HCT116 (cell line): Measurements from ENCODE around the gene WDR89. TPM values are rescaled to one million over a fixed set of nuclear protein-coding genes. Genes with fewer than 3 reads are reported as not detected.

ENCODE experiments used
- ATAC-seq: fragments of 200-7000 bp; cut with Tn5 transposase; 2 replicates; pipeline ENCODE4 v1.9.1; 2020; ENCODE audit warnings: mild to moderate bottlenecking, moderate library complexity
- BruUV-seq: library from RNA; stranded (reverse); fragments of 400-500 nt; replicated peaks from 2 replicates; lab custom pipeline; 2021; lab: Mats Ljungman, UMichigan
- CTCF ChIA-PET: fragments of 300-600 bp; sonication (Branson Sonifier 250); formaldehyde crosslinking; loops from one replicate; lab custom pipeline; 2021; ENCODE audit warnings: antibody characterized with exemption; lab: Charles Lee
- POLR2A ChIA-PET: fragments of 300-600, 350-600 bp; sonication (Branson Sonifier 250); formaldehyde crosslinking; loops from one replicate; lab custom pipeline; 2021; ENCODE audit warnings: antibody characterized with exemption; lab: Charles Lee
- RAD21 ChIA-PET, 2 experiments: fragments of 300-600 bp; sonication (Branson Sonifier 250); formaldehyde crosslinking; loops; one replicate each; lab custom pipeline; 2023; ENCODE audit warnings: low total read pairs in 2 of 2; ENCODE audit not compliant: uncharacterized antibody in 2 of 2, unreplicated experiment in 2 of 2, low non-redundant PET in 1 of 2; lab: Charles Lee
- DNase-seq: peaks from one replicate; pipeline ENCODE4 v3.0.0-alpha.2; 2010; ENCODE audit warnings: low read depth, low spot score
- H2AFZ ChIP-seq: fragments of 200-600 bp; shearing (Covaris generic), sonication (generic); 2 replicates; pipeline ENCODE4 v1.6.1; 2017; ENCODE audit warnings: low read depth, mixed run types, mixed read lengths, antibody characterized with exemption, low read length; ENCODE audit not compliant: poor library complexity, severe bottlenecking
- H3K27ac ChIP-seq: 2 replicates; pipeline ENCODE4 v1.5.1; 2012; ENCODE audit warnings: low read depth, low read length
- H3K27me3 ChIP-seq: fragments of 200-600 bp; sonication (generic); 2 replicates; pipeline ENCODE4 v1.6.1; 2016; ENCODE audit warnings: mixed run types, low read length, mixed read lengths; ENCODE audit not compliant: insufficient read depth
- H3K36me3 ChIP-seq, 2 experiments: fragments of 200-500 bp in 1 of 2; fragments of 200-600 bp in 1 of 2; sonication (Bioruptor generic) in 1 of 2; sonication (generic) in 1 of 2; 2 replicates each; pipeline versions ENCODE4 v1.5.1 to v1.6.1; 2014 to 2016; ENCODE audit warnings: low read length in 2 of 2, inconsistent platforms in 1 of 2, mixed read lengths in 1 of 2, mixed run types in 1 of 2; ENCODE audit not compliant: insufficient read depth in 2 of 2, control insufficient read depth in 1 of 2
- H3K4me1 ChIP-seq, 2 experiments: fragments of 200-600 bp in 1 of 2; sonication (generic) in 1 of 2; 2 replicates each; pipeline versions ENCODE4 v1.5.1 to v1.6.1; 2012 to 2017; ENCODE audit warnings: low read length in 2 of 2, inconsistent platforms in 1 of 2, mild to moderate bottlenecking in 1 of 2, mixed read lengths in 1 of 2, mixed run types in 1 of 2, moderate library complexity in 1 of 2; ENCODE audit not compliant: insufficient read depth in 2 of 2, control insufficient read depth in 1 of 2
- H3K4me2 ChIP-seq: fragments of 200-600 bp; sonication (generic); 2 replicates; pipeline ENCODE4 v1.6.1; 2017; ENCODE audit warnings: mixed run types, low read length, mixed read lengths
- H3K4me3 ChIP-seq, 2 experiments: fragments of 200-600 bp in 1 of 2; sonication (generic) in 1 of 2; replicated peaks in 1 of 2; 2 replicates each; pipeline ENCODE4 v1.5.1; 2011 to 2016; ENCODE audit warnings: low read length in 2 of 2, control low read depth in 1 of 2, low read depth in 1 of 2, mild to moderate bottlenecking in 1 of 2, mixed read lengths in 1 of 2, mixed run types in 1 of 2
- H3K79me2 ChIP-seq: fragments of 200-600 bp; sonication (generic); 2 replicates; pipeline ENCODE4 v1.6.1; 2017; ENCODE audit warnings: mild to moderate bottlenecking, mixed run types, low read length, moderate library complexity, mixed read lengths; ENCODE audit not compliant: insufficient read depth
- H3K9ac ChIP-seq: fragments of 200-600 bp; sonication (generic); 2 replicates; pipeline ENCODE4 v1.6.1; 2016; ENCODE audit warnings: low read length, mixed read lengths
- H3K9me2 ChIP-seq: fragments of 200-600 bp; sonication (generic), shearing (Covaris generic); 2 replicates; pipeline ENCODE4 v1.6.1; 2017; ENCODE audit warnings: mixed run types, mild to moderate bottlenecking, moderate library complexity; ENCODE audit not compliant: insufficient read depth
- H3K9me3 ChIP-seq, 2 experiments: fragments of 200-500 bp in 1 of 2; fragments of 200-600 bp in 1 of 2; sonication (Bioruptor generic) in 1 of 2; sonication (generic) in 1 of 2; 2 replicates each; pipeline ENCODE4 v1.6.1; 2014 to 2017; ENCODE audit warnings: low read length in 2 of 2, mixed read lengths in 2 of 2, inconsistent platforms in 1 of 2, low read depth in 1 of 2, mild to moderate bottlenecking in 1 of 2, mixed run types in 1 of 2, moderate library complexity in 1 of 2; ENCODE audit not compliant: control insufficient read depth in 1 of 2, insufficient read depth in 1 of 2
- H4K20me1 ChIP-seq: fragments of 200-600 bp; sonication (generic), shearing (Covaris generic); 2 replicates; pipeline ENCODE4 v1.6.1; 2017; ENCODE audit warnings: mixed run types, mild to moderate bottlenecking, moderate library complexity; ENCODE audit not compliant: insufficient read depth
- ATF3 ChIP-seq: IDR thresholded peaks from 2 replicates; pipeline ENCODE4 v1.6.1; 2012
- CTCF ChIP-seq, 3 experiments: fragments of 200-600 bp in 1 of 3; sonication (generic) in 1 of 3; IDR thresholded peaks in 2 of 3; conservative IDR thresholded peaks in 1 of 3; 2 replicates each; pipeline ENCODE4 v1.5.1; 2012 to 2017; ENCODE audit warnings: low read depth in 2 of 3, low read length in 2 of 3, antibody characterized with exemption in 1 of 3, borderline replicate concordance in 1 of 3, control low read depth in 1 of 3, mild to moderate bottlenecking in 1 of 3, mixed read lengths in 1 of 3, mixed run types in 1 of 3, moderate library complexity in 1 of 3; ENCODE audit not compliant: insufficient read depth in 1 of 3
- EZH2phosphoT487 ChIP-seq: fragments of 200-600 bp; IDR thresholded peaks from 2 replicates; pipeline ENCODE4 v1.6.1; 2018; ENCODE audit warnings: antibody characterized with exemption, borderline replicate concordance
- FOSL1 ChIP-seq: IDR thresholded peaks from 2 replicates; pipeline ENCODE4 v1.6.1; 2012; ENCODE audit warnings: low read depth
- POLR2AphosphoS5 ChIP-seq: IDR thresholded peaks from 2 replicates; pipeline ENCODE4 v1.6.1; 2011; ENCODE audit warnings: mild to moderate bottlenecking, low read depth, low read length, moderate library complexity
- YY1 ChIP-seq: IDR thresholded peaks from 2 replicates; pipeline ENCODE4 v1.6.1; 2011; ENCODE audit warnings: low read length, low read depth, moderate library complexity, mild to moderate bottlenecking; ENCODE audit not compliant: insufficient replicate concordance; ENCODE audit errors: extremely low read depth
- intact Hi-C: fragments of 100-400 bp; cut with micrococcal nuclease; formaldehyde crosslinking; loops from 2 replicates; pipeline ENCODE4 v1.10.0; 2022
- total RNA-seq: library from RNA; stranded (reverse); gene quantifications from one replicate; pipeline ENCODE4 v1.2.1, GENCODE V29; 2021; ENCODE audit not compliant: unreplicated experiment

The WDR89 gene
- total RNA-seq, 1 experiment from 2014 or later: 22.8 TPM

- no peak overlapping the region for H3K27ac ChIP-seq
- DNase-seq: no peak
- no peaks in the 10 kb centered on the region for H3K27me3 ChIP-seq
- H4K20me1 ChIP-seq: no peaks in the 10 kb centered on the region
- ChIA-PET POLR2A (interaction anchor here (1.2 kb wide), 1 partner anchor 59 kb away, joined by 3 read pairs; no protein-coding TSS in a partner anchor), RAD21 (no interaction called here), CTCF (no interaction called here)
- no peak overlapping the region for H3K4me3 ChIP-seq
- H3K4me1 ChIP-seq: no peaks in the 10 kb centered on the region
- H3K4me2 ChIP-seq: no peak overlapping the region
- no peaks in the 10 kb centered on the region for H3K79me2 ChIP-seq
- intact Hi-C loops: no loop called here
- H2AFZ ChIP-seq: no peak overlapping the region
- H3K9me3 ChIP-seq: no peaks in the 10 kb centered on the region
- TF ChIP-seq EZH2phosphoT487: no peak
- no TSS peak for BruUV-seq
- no peak for ATAC-seq
- no peak overlapping the region for H3K9ac ChIP-seq
- no peaks in the 10 kb centered on the region for H3K9me2 ChIP-seq
- no peaks in the 10 kb centered on the region for H3K36me3 ChIP-seq
Observed at GRCh38 chr14:63666335-63666734, 24.7 kb upstream of the WDR89 start.

GRCh38 chr14:63663428-63664341 is 22.0 kb upstream of the WDR89 start:
- Histone ChIP-seq H3K4me2 (no peak overlapping the region), H3K4me3 (no peak overlapping the region), H3K79me2 (no peaks in the 10 kb centered on the region), H3K27me3 (no peaks in the 10 kb centered on the region), H3K27ac (no peak overlapping the region), H3K9ac (no peak overlapping the region)
- CTCF ChIA-PET: no interaction called here
- ATAC-seq: peak; percentile 42
- no TSS peak for BruUV-seq
- TF ChIP-seq CTCF (IDR thresholded peaks at IDR 0.05 in 2 of 3, conservative IDR thresholded peaks at IDR 0.05 in 1 of 3; ENCODE audit: borderline replicate concordance in 1 of 3, insufficient read depth in 1 of 3, low read depth in 2 of 3, low read length in 2 of 3): no peak
- no peak for TF ChIP-seq POLR2AphosphoS5
- no peak for TF ChIP-seq YY1
- TF ChIP-seq ATF3: no peak
- no peak for TF ChIP-seq FOSL1
- TF ChIP-seq, all 23 proteins: peak for 0
- RAD21 ChIA-PET: no interaction called here
- H3K36me3 ChIP-seq: no peaks in the 10 kb centered on the region
- no peak for DNase-seq
- no peaks in the 10 kb centered on the region for H3K9me2 ChIP-seq
- no peak overlapping the region for H2AFZ ChIP-seq
- POLR2A ChIA-PET: no interaction called here
- peaks cover 6 to 7% of the 10 kb centered on the region in 2 experiments; a peak in 3 of 4 replicates for H3K4me1 ChIP-seq
- intact Hi-C loops: no loop called here
- H3K9me3 ChIP-seq: no peaks in the 10 kb centered on the region
- H4K20me1 ChIP-seq: no peaks in the 10 kb centered on the region
